Neuronal stem cell (in vitro differentiated cells): Measurements from ENCODE around the gene ALPP.
"Not testable (repeated sequence)": the region's sequence is repeated elsewhere in the genome, so short reads cannot be mapped to it uniquely, and the experiment has no call there.

Experiments
- DNase-seq: peaks from one replicate; pipeline ENCODE4 v3.0.0-alpha.2; 2013; ENCODE audit warnings: low spot score
- H2AFZ ChIP-seq: one replicate; pipeline ENCODE4 v1.6.1; 2013; ENCODE audit warnings: mild to moderate bottlenecking, low read length, inconsistent platforms
- H2AK5ac ChIP-seq: 2 replicates; pipeline ENCODE4 v1.6.1; 2013; ENCODE audit warnings: low read depth, mild to moderate bottlenecking, inconsistent platforms, low read length, moderate library complexity, mixed read lengths
- H2BK120ac ChIP-seq: 2 replicates; pipeline ENCODE4 v1.6.1; 2013; ENCODE audit warnings: low read depth, mild to moderate bottlenecking, inconsistent platforms, low read length, moderate library complexity, mixed read lengths
- H2BK12ac ChIP-seq: one replicate; pipeline ENCODE4 v1.6.1; 2013; ENCODE audit warnings: low read length, inconsistent platforms
- H2BK15ac ChIP-seq: 2 replicates; pipeline ENCODE4 v1.6.1; 2013; ENCODE audit warnings: mild to moderate bottlenecking, low read length, inconsistent platforms, mixed read lengths
- H2BK5ac ChIP-seq: one replicate; pipeline ENCODE4 v1.6.1; 2013; ENCODE audit warnings: inconsistent platforms, mild to moderate bottlenecking, low read length, moderate library complexity
- H3K14ac ChIP-seq: one replicate; pipeline ENCODE4 v1.6.1; 2013; ENCODE audit warnings: low read length, inconsistent platforms
- H3K18ac ChIP-seq: 2 replicates; pipeline ENCODE4 v1.6.1; 2013; ENCODE audit warnings: low read length, inconsistent platforms
- H3K23ac ChIP-seq: 2 replicates; pipeline ENCODE4 v1.6.1; 2013; ENCODE audit warnings: low read depth, mild to moderate bottlenecking, mixed read lengths, low read length, inconsistent platforms; ENCODE audit not compliant: poor library complexity
- H3K27ac ChIP-seq: replicated peaks from 3 replicates; pipeline ENCODE4 v1.5.1; 2013; ENCODE audit warnings: low read length, inconsistent platforms
- H3K27me3 ChIP-seq, 3 experiments: 2 replicates each; pipeline ENCODE4 v1.6.1; 2013; ENCODE audit warnings: low read length in 3 of 3, mild to moderate bottlenecking in 2 of 3, inconsistent platforms in 1 of 3, low read depth in 1 of 3, mixed read lengths in 1 of 3, moderate library complexity in 1 of 3; ENCODE audit not compliant: control insufficient read depth in 3 of 3, insufficient read depth in 3 of 3
- H3K36me3 ChIP-seq, 2 donors: replicated peaks in 1 of 2; 2 replicates each; pipeline ENCODE4 v1.6.1; 2013; ENCODE audit warnings: low read length in 2 of 2; ENCODE audit not compliant: control insufficient read depth in 2 of 2, insufficient read depth in 2 of 2
- H3K4ac ChIP-seq: 2 replicates; pipeline ENCODE4 v1.6.1; 2013; ENCODE audit warnings: inconsistent platforms, mild to moderate bottlenecking, low read length, moderate library complexity
- H3K4me1 ChIP-seq, 2 donors: 1 replicate in 1 of 2; 2 replicates in 1 of 2; pipeline ENCODE4 v1.6.1; 2013; ENCODE audit warnings: low read length in 2 of 2, low read depth in 1 of 2; ENCODE audit not compliant: control insufficient read depth in 2 of 2, insufficient read depth in 1 of 2
- H3K4me2 ChIP-seq: one replicate; pipeline ENCODE4 v1.6.1; 2013; ENCODE audit warnings: mild to moderate bottlenecking, low read length, inconsistent platforms; ENCODE audit not compliant: insufficient read depth, poor library complexity, severe bottlenecking
- H3K4me3 ChIP-seq, 2 donors: 2 replicates each; pipeline ENCODE4 v1.5.1; 2013; ENCODE audit warnings: low read length in 2 of 2, mild to moderate bottlenecking in 2 of 2, inconsistent platforms in 1 of 2, moderate library complexity in 1 of 2
- H3K79me1 ChIP-seq: one replicate; pipeline ENCODE4 v1.6.1; 2013; ENCODE audit warnings: low read depth, mild to moderate bottlenecking, inconsistent platforms, low read length, moderate library complexity
- H3K9ac ChIP-seq: one replicate; pipeline ENCODE4 v1.6.1; 2013; ENCODE audit warnings: mild to moderate bottlenecking, low read depth, low read length, inconsistent platforms; ENCODE audit not compliant: poor library complexity
- H3K9me3 ChIP-seq, 2 donors: replicated peaks in 1 of 2; 2 replicates each; pipeline versions ENCODE3 to v1.6.1; 2013; ENCODE audit warnings: low read length in 2 of 2, mild to moderate bottlenecking in 2 of 2, inconsistent platforms in 1 of 2, low read depth in 1 of 2, mixed read lengths in 1 of 2, moderate library complexity in 1 of 2; ENCODE audit not compliant: control insufficient read depth in 2 of 2, insufficient read depth in 1 of 2
- H4K8ac ChIP-seq: one replicate; pipeline ENCODE4 v1.6.1; 2013; ENCODE audit warnings: low read depth, mild to moderate bottlenecking, inconsistent platforms, low read length, moderate library complexity
- H4K91ac ChIP-seq: one replicate; pipeline ENCODE4 v1.6.1; 2013; ENCODE audit warnings: low read length, low read depth, mild to moderate bottlenecking, inconsistent platforms; ENCODE audit not compliant: poor library complexity
- WGBS, 2 donors: extraction: QIAGEN DNeasy Blood & Tissue Kit; methylation state at CpG; one replicate each; pipeline ENCODE4 v1.1.7; 2013; ENCODE audit warnings: missing lambda C conversion rate in 2 of 2, mixed read lengths in 1 of 2; ENCODE audit not compliant: insufficient read length in 2 of 2, insufficient replicate concordance in 1 of 2; ENCODE audit errors: extremely low coverage in 2 of 2; 5-methylcytosine and 5-hydroxymethylcytosine counted together

Gene ALPP

DNA sequence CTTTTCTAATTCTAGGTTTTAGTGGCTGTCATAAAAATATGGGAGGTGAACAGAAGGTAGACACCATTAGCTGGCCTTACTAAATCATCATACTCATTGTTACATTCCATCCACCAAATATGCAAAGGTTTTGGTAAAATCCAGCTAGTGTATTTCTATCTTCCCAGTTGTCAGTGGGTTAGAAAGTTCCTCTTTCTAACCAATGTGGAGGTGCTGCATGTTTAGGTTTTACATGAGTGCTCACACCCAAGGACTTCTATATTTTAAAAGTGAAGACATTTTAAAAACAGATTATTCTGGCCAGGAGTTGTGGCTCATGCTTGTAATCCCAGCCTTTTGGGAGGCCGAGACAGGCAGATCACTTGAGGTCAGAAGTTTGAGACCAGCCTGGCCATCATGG, 5.9 kb downstream of the ALPP start:
- Histone ChIP-seq H3K4ac (no peak overlapping the region), H4K91ac (no peak overlapping the region), H3K14ac (no peak overlapping the region), H3K27me3 (peaks cover 33 to 63% (median 52%) of the 10 kb centered on the region in 3 experiments), H2BK5ac (no peak overlapping the region), H3K9ac (no peak overlapping the region), H2BK120ac (no peak overlapping the region), H3K23ac (no peak overlapping the region), H3K4me3 (no peak overlapping the region), H3K18ac (no peak overlapping the region), H4K8ac (no peak overlapping the region), H2BK15ac (no peak overlapping the region), H3K4me1 (peaks cover 0 to 8% of the 10 kb centered on the region in 2 donors), H3K79me1 (no peaks in the 10 kb centered on the region), H2BK12ac (no peak overlapping the region), H3K9me3 (peaks cover 0 to 4% of the 10 kb centered on the region in 2 donors), H2AK5ac (no peak overlapping the region), H3K4me2 (no peak overlapping the region), H3K36me3 (no peaks in the 10 kb centered on the region), H3K27ac (no peak overlapping the region), H2AFZ (no peak overlapping the region)
- no peak for DNase-seq
- WGBS, 2 donors = no CpG with 5 or more reads among the region's 1 CpG

DNA sequence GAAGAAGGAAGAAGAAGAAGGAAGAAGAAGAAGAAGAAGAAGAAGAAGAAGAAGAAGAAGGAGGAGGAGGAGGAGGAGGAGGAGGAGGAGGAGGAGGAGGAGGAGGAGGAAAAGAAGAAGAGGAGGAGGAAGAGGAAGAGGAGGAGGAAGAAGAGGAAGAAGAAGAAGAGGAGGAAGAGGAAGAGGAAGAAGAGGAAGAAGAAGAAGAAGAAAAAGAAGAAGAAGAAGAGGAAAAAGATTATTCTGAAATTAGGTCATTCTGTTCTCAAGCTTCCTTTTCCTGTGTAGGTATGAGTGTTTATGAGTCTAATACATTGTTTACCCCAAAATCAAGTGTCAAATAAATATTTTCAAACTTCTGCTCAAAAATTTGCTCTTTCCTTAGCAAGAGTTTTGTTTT, 6.5 kb downstream of the ALPP start:
- not testable (repeated sequence) for H3K4me2 ChIP-seq, H3K14ac ChIP-seq, H3K9me3 ChIP-seq, H2AFZ ChIP-seq, H3K27ac ChIP-seq, H3K23ac ChIP-seq, H4K91ac ChIP-seq, H2BK120ac ChIP-seq, H2BK12ac ChIP-seq, DNase-seq, H2BK15ac ChIP-seq, H2AK5ac ChIP-seq, H3K9ac ChIP-seq, H3K4me1 ChIP-seq, H3K18ac ChIP-seq, H3K36me3 ChIP-seq, H3K4me3 ChIP-seq, H3K79me1 ChIP-seq, H4K8ac ChIP-seq, H2BK5ac ChIP-seq, H3K4ac ChIP-seq
- H3K27me3 ChIP-seq = peaks cover 33 to 65% (median 58%) of the 10 kb centered on the region in 3 experiments

DNA sequence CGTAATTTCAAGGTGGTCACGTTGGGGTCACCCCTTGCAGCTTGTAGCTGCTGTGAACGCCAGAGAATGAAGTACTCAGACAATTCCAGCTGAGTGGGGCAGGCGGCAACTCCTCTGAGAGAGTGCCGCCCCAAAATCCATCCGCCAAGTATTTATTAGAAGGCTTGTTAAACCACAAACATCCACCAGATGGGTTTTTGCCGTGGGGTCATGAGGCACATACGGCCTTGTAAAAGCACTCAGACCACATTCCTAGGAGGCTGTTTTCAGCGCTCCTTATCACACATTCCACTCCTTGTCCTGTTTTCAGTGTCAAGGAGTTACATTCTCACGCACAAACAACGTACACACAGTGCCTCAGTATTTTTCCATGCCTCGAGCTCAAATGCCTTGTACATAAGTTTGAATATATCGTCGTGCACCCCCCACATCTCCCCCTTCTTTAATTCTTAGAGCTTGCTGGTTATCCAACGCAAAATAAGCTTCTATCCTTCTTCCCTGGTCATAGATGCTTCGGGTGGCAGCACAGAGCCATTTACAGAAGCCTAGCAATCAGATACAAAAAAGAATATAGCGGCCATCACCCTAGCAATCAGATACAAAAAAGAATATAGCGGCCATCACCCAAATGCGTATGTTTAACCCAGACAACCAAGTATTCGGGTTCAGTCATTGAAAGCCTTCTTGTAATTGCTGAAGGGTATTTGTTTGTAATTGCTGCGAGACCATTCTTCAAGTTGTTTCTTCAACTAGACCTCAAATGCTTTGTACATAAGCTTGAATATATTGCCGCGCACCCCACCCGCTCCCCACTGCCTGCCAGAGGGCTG, 7.3 kb downstream of the ALPP start:
- no peak overlapping the region for H2BK15ac ChIP-seq
- H3K79me1 ChIP-seq = no peaks in the 10 kb centered on the region
- no peak overlapping the region for H4K8ac ChIP-seq
- no peak for DNase-seq
- H3K36me3 ChIP-seq = no peaks in the 10 kb centered on the region
- H3K23ac ChIP-seq = no peak overlapping the region
- no peak overlapping the region for H2AK5ac ChIP-seq
- H2BK120ac ChIP-seq = no peak overlapping the region
- no peak overlapping the region for H2BK12ac ChIP-seq
- H3K4me1 ChIP-seq = peaks cover 0 to 8% of the 10 kb centered on the region in 2 donors
- H3K4me2 ChIP-seq = no peak overlapping the region
- H4K91ac ChIP-seq = no peak overlapping the region
- H3K4me3 ChIP-seq = no peak overlapping the region
- no peak overlapping the region for H3K4ac ChIP-seq
- no peak overlapping the region for H2AFZ ChIP-seq
- H3K27ac ChIP-seq = no peak overlapping the region
- H3K27me3 ChIP-seq = peaks cover 33 to 69% (median 66%) of the 10 kb centered on the region in 3 experiments
- no peak overlapping the region for H3K9ac ChIP-seq
- no CpG with 5 or more reads among the region's 24 CpGs for WGBS, 2 donors
- H3K18ac ChIP-seq = no peak overlapping the region
- no peak overlapping the region for H3K14ac ChIP-seq
- peaks cover 0 to 4% of the 10 kb centered on the region in 2 donors for H3K9me3 ChIP-seq
- H2BK5ac ChIP-seq = no peak overlapping the region

DNA sequence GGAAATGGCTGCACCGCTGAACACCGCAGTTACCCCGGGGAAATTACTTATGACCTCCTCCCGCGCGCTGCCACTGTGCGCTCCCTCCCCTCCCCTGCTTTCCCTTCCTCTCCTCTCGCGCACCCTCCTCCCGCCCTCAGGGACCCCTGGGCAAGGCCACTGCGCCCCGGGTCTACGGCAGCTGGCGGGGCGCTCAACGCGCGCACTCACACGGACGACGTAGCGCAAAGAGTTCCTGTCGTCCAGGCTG, 7.9 kb downstream of the ALPP start:
- Histone ChIP-seq H3K27ac (no peak overlapping the region), H2AK5ac (no peak overlapping the region), H4K8ac (no peak overlapping the region), H2BK15ac (no peak overlapping the region), H4K91ac (no peak overlapping the region), H3K36me3 (no peaks in the 10 kb centered on the region), H3K14ac (no peak overlapping the region), H3K9ac (peak overlapping the region; percentile 21), H2AFZ (peak overlapping the region; percentile 22), H2BK12ac (peak overlapping the region; percentile 46), H3K4me2 (peak overlapping the region; percentile 52), H3K4ac (no peak overlapping the region), H3K79me1 (no peaks in the 10 kb centered on the region), H3K27me3 (peaks cover 33 to 71% (median 69%) of the 10 kb centered on the region in 3 experiments), H3K4me1 (peaks cover 0 to 8% of the 10 kb centered on the region in 2 donors), H3K18ac (peak overlapping the region; percentile 31), H3K4me3 (no peak overlapping the region), H2BK120ac (no peak overlapping the region), H2BK5ac (no peak overlapping the region), H3K9me3 (peaks cover 0 to 4% of the 10 kb centered on the region in 2 donors), H3K23ac (no peak overlapping the region)
- WGBS, 2 donors = no CpG with 5 or more reads among the region's 23 CpGs
- no peak for DNase-seq
